SKM-1 treated with dmso at 0.1 percent for 144 hours (cell line): ENCODE results near the gene ANKRD53.

ENCODE experiments used
- DNase-seq: peaks from one replicate; lab custom pipeline; 2025; ENCODE audit not compliant: unreplicated experiment; lab: John Stamatoyannopoulos, UW

ANKRD53 gene

GRCh38 chr2:70978341-70979179, at the start of gene ANKRD53:
Gene ANKRD53, plus strand, starts transcription at chr2:70978630. Its CDS starts 16 bp downstream, at chr2:70978646.
- DNase-seq = no peak

- DNase-seq = no peak
Observed at GRCh38 chr2:70930371-70931329, 47.8 kb upstream of the ANKRD53 start.

GRCh38 chr2:70931376-70932000, 46.9 kb upstream of the ANKRD53 start:
- DNase-seq = no peak

- DNase-seq = no peak
Observed at GRCh38 chr2:70932631-70933230, 45.7 kb upstream of the ANKRD53 start.

GRCh38 chr2:70934981-70935380, 43.4 kb upstream of the ANKRD53 start:
- no peak for DNase-seq

GRCh38 chr2:70935468-70936164, 42.8 kb upstream of the ANKRD53 start, which contains the start of gene ATP6V1B1:
Gene ATP6V1B1, plus strand, starts transcription at chr2:70935900. Its CDS starts 55 bp downstream, at chr2:70935955.
- no peak for DNase-seq

- no peak for DNase-seq
Observed at GRCh38 chr2:70936165-70936978, 42.1 kb upstream of the ANKRD53 start.

GRCh38 chr2:70936979-70937811, 41.2 kb upstream of the ANKRD53 start:
- no peak for DNase-seq

GRCh38 chr2:70937866-70938585, 40.4 kb upstream of the ANKRD53 start:
- no peak for DNase-seq

GRCh38 chr2:70938586-70938950, 39.9 kb upstream of the ANKRD53 start:
- no peak for DNase-seq

- DNase-seq = no peak
Observed at GRCh38 chr2:70939001-70939838, 39.2 kb upstream of the ANKRD53 start.

- no peak for DNase-seq
Observed at GRCh38 chr2:70939839-70940580, 38.4 kb upstream of the ANKRD53 start.

GRCh38 chr2:70941186-70941585, 37.2 kb upstream of the ANKRD53 start:
- DNase-seq = no peak

- DNase-seq = no peak
Observed at GRCh38 chr2:70941701-70942100, 36.7 kb upstream of the ANKRD53 start.

GRCh38 chr2:70942396-70943204, 35.8 kb upstream of the ANKRD53 start:
- DNase-seq = no peak
